Suprapubic skin (tissue), 3 donors: ENCODE measurements around the gene SLC9C1.

ENCODE experiments used
- CTCF ChIP-seq, 2 donors: fragments of 200-600 bp in 1 of 2; fragments of 450-650 bp in 1 of 2; sonication (generic) in 1 of 2; IDR thresholded peaks; one replicate each; pipeline ENCODE4 v1.5.1; 2016 to 2019; ENCODE audit warnings: antibody characterized with exemption in 2 of 2, mild to moderate bottlenecking in 1 of 2, moderate library complexity in 1 of 2
- POLR2A ChIP-seq, 2 donors: fragments of 450-650 bp; IDR thresholded peaks; one replicate each; pipeline ENCODE4 v1.6.1; 2017; ENCODE audit warnings: antibody characterized with exemption in 2 of 2, mild to moderate bottlenecking in 2 of 2, moderate library complexity in 2 of 2

- TF ChIP-seq CTCF (IDR thresholded peaks at IDR 0.05) (peak in 1 of 2 donors; percentile 21), POLR2A (IDR thresholded peaks at IDR 0.05) (no peak)
These were observed 10.6 kb upstream of the SLC9C1 start for GRCh38 chr3:112304611-112305010.
